Keratinocyte (primary cell): ENCODE data around the gene PSG3.
A peak's percentile ranks its signal among the peaks of the same experiment; 100 is the strongest.
"Not testable (repeated sequence)": the region's sequence is repeated elsewhere in the genome, so short reads cannot be mapped to it uniquely, and the experiment has no call there.

ENCODE experiments used
- CTCF ChIP-seq, 3 experiments: IDR thresholded peaks in 1 of 3; conservative IDR thresholded peaks in 1 of 3; optimal IDR thresholded peaks in 1 of 3; 2 replicates in 2 of 3; 3 replicates in 1 of 3; pipeline versions ENCODE3 to v1.5.1; 2011; ENCODE audit warnings: low read length in 3 of 3, mild to moderate bottlenecking in 3 of 3, moderate library complexity in 2 of 3, control low read depth in 1 of 3, inconsistent platforms in 1 of 3; ENCODE audit not compliant: insufficient read depth in 2 of 3; ENCODE audit errors: extremely low read depth in 1 of 3
- EZH2 ChIP-seq: IDR thresholded peaks from one replicate; pipeline ENCODE4 v1.6.1; 2012; ENCODE audit warnings: inconsistent platforms, mild to moderate bottlenecking, low read length, moderate library complexity

- TF ChIP-seq CTCF (optimal IDR thresholded peaks at IDR 0.05 in 1 of 3, IDR thresholded peaks at IDR 0.05 in 1 of 3, conservative IDR thresholded peaks at IDR 0.05 in 1 of 3; ENCODE audit: extremely low read depth in 1 of 3, insufficient read depth in 2 of 3, low read length in 3 of 3) = peak in 1 of 3 experiments; percentile 17
- not testable (repeated sequence) for TF ChIP-seq EZH2
These were observed 27.0 kb upstream of the PSG3 start for GRCh38 chr19:42767319-42767718.
